Right renal pelvis (tissue), 4 donors: ENCODE measurements around the gene ZNF282. TPM values are rescaled to one million over a fixed set of nuclear protein-coding genes. Genes with fewer than 3 reads are reported as not detected.
A peak's percentile ranks its signal among the peaks of the same experiment; 100 is the strongest.
"Not testable (repeated sequence)": the region's sequence is repeated elsewhere in the genome, so short reads cannot be mapped to it uniquely, and the experiment has no call there.

Source experiments
- DNase-seq, 4 donors: peaks; one replicate each; pipeline ENCODE4 v3.0.0-alpha.2; 2013; ENCODE audit warnings: low read depth in 4 of 4, low spot score in 3 of 4, missing footprints in 1 of 4
- polyA plus RNA-seq, 4 donors: library from polyadenylated mRNA; unstranded; fragments of 120-200 nt; gene quantifications; one replicate each; pipeline ENCODE4 v1.2.1, GENCODE V29; 2013; ENCODE audit not compliant: insufficient read length in 4 of 4

Gene ZNF282
- polyA plus RNA-seq, 4 donors: 24.1 to 31.4 (median 27.7) TPM

DNA sequence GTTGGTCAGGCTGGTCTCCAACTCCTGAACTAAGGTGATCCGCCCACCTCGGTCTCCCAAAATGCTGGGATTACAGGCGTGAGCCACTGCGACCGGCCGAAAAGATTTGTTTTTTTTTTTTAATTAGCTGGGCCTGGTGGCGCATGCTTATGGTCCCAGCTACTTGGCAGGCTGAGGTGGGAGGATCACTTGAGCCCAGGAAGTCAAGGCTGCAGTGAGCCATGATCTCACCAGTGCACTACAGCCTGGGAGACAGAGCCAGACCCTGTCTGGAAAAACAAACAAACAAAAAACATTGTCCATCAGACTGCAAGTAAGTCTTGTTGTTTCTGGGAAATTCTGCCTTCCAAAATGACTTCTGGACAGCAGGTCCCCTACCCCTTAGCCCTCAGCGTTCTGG lies 27.8 kb downstream of the ZNF282 start:
- no peak for DNase-seq

DNA sequence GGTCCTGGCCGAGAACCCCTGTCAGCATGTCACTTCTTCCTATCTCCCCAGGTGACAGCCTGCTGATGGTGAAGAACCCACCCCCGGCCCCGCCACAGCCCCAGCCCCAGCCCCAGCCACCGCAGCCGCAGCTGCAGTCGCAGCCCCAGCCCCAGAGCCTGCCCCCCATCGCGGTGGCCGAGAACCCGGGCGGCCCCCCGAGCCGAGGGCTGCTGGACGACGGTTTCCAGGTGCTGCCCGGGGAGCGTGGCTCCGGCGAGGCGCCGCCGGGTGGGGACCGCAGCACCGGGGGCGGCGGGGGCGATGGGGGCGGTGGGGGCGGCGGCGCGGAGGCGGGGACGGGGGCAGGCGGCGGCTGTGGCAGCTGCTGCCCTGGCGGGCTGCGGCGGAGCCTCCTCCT lies 28.4 kb downstream of the ZNF282 start:
- DNase-seq: no peak

DNA sequence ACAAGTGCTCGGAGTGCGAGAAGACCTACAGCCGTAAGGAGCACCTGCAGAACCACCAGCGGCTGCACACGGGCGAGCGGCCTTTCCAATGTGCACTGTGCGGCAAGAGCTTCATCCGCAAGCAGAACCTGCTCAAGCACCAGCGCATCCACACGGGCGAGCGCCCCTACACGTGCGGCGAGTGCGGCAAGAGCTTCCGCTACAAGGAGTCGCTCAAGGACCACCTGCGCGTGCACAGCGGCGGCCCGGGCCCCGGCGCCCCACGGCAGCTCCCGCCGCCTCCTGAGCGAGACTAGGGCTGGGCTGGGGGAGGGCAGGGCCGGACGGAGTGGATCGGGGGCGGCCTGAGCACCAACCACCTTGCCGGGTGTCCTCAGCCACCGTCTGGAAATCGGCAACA lies 29.0 kb downstream of the ZNF282 start:
- DNase-seq: no peak

DNA sequence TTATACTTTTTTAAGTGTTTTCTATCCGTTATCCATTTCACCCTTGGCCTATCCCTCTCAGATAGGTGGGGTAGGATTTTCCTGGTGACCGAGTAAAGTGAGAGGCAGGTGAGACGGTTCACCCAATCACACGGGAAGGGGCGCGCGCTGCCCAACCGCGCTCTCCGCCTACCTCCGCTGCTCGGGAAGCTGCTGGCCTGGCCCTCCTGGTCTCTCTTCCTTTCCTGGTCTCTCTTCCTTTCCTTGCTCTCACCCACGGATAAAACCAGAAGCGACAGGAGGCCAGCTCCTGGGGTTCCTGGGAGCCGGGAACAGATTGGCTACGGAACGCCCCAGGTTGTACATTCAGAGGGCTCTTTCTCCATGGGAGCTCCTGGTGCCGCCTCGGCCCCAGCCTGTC lies 29.8 kb downstream of the ZNF282 start:
- no peak for DNase-seq

DNA sequence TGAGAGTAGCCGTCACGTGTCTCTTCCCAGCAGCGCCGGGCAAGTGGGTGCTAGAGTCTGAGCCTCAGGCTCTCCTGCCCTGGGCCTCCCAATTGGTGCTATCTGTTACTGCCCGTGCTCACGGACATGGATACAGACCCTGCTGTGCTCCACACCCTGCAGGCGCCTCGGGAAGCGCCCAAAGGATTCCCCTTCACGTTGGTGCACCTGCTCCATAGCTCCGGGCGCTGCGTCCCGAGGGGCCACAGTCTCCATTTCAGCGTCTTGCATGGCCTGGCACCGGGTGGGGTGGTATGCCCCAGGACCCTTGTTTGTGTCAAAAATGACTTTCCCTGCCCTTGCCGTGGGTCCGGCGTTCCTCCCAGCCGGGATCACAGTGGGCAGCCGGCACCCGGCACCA lies 30.3 kb downstream of the ZNF282 start:
- DNase-seq: no peak

DNA sequence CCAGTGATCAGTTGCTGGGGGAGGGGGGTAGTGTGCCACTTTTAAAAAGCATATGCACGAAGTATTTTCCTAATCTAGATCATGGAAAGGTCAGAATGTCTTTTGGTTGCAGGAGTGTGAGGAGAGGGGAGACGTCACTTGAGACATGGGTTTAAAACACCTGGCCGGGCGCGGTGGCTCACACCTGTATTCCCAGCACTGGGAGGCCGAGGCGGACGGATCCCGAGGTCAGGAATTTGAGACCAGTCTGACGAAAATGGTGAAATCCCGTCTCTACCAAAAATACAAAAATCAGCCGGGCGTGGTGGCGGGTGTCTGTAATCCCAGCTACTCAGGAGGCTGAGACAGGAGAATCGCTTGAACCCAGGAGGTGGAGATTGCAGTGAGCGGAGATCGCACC lies 31.0 kb downstream of the ZNF282 start:
- not testable (repeated sequence) for DNase-seq

DNA sequence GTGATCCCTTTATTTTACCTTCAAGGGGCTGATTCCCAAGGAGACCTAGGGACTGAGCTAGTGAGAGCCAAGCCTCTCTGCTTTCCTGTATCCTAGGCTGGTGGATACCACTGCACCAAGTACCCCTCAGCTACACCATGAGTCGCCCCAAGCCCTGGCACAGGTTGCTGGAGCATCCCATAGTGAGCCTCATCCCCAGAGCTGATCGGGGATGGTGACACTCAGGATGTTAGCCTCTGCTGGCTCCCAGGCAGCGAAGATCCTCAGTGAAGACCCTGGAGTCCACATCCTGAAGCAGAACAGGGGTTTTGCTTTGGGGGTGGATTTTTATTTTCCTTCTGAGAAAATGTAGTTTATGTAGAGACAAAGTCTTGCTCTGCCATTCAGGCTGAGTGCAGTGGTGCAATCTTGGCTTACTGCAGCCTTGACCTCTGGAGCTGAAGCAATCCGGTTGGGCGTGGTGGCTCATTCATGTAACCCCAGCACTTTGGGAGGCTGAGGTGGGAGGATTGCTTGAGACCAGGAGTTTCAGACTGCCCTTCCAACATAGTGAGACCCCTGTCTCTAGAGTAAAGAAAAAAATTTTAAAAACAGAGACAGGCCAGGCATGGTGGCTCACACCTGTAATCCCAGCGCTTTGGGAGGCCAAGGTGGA lies 31.6 kb downstream of the ZNF282 start:
- DNase-seq: no peak

DNA sequence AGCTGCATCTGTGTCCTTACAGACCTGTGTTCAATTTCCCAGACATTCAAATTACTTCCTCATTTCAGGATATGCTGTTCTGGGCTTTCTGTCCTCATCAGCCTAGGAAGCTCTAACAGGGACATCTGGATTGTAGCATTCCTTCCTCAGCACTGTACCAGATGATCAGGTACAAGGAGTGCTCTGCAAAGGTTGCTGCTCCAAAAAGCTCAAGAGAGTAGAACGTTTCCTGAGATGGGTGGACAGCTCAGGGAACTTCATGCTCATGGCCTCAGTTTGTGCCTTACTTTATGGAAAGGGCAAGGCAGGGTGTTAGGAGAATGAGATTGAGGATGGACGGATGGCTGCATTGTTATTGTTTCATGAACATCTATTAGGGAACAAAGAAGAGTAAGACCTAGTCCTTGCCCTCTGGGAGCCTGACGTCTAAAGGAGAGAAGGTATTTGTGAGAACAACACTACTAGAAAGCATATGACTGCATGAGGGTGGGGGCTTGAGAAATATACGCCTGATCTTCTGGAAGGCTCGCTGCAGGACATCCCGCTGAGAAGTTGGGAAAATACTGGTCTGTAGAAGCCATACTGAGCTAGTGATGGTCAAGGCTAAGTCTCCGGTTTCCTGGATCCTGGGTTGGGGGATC lies 33.6 kb downstream of the ZNF282 start:
- DNase-seq: no peak

DNA sequence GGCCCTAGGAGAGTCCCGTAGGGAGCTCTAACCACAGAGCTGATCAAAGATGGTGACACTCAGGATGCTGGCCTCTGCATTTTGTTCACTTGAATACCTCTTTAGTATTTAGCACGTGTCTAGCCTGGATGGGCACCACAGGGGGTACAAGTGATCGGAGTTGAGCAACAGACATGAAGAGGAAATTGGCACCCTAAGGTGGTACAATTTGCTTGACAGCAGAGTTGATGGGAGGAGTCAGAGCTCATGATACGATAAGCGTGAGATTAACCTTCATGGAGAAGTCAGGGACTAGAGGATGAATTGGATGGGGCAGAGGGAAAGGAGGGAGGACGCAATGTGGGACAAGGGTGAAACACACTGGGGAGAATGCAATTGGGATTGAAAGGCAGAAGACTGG lies 34.2 kb downstream of the ZNF282 start:
- DNase-seq: no peak

DNA sequence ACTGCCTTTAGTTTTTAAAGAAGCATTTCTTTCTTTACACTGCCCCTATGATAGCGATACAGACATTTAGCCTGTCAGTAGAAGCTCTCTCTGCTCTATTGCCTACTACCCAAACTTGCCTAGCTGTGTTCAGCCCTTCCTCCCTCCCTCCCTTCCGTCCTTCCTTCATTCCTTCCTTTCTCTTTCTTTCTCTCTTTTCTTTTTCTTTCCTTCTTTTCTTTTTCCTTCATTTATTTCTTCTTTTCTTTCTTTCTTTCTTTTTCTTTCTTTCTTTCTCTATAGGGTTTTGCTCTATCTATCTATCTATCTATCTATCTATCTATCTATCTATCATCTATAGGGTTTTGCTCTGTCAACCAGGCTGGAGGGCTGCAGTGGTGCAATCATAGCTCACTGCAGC lies 37.0 kb downstream of the ZNF282 start:
- no peak for DNase-seq

DNA sequence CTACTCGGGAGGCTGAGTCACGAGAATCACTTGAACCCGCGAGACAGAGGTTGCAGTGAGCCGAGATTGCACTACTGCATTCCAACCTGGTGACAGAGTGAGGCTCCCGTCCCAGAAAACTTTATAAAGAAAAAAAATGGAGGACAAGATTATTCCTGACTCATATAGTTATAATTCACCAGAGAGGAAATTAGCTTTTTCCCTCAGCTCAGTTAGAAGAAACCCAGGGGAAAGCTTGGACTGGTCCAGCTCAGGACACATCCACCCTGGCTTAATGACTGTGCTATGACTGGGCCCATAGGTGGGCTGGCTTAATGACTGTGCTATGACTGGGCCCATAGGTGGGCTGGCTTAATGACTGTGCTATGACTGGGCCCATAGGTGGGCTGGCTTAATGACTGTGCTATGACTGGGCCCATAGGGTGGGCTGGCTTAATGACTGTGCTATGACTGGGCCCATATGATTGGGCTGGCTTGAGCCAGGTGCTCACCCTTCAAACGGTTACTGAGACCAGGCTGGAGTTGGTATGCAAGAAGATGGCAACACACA lies 38.4 kb downstream of the ZNF282 start:
- DNase-seq: not testable (repeated sequence)

DNA sequence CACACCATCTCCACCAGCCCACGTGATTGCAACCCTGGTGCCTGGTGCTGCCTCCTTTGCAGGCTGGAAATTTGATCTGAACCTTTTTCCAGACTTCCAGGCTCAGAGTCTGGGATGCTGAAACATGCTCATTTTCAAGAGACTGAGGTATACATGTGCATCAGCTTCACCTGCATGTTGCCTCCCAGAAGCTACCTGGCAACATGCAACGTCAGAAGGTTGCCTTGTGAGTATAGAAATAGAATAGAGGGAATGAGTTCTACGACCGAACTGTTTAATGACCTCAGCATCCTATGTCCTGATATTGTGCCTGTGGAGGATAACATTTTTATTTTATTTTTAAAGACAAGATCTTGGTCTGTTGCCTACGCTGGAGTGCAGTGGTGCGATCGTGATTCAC lies 42.2 kb downstream of the ZNF282 start:
- DNase-seq: no peak

DNA sequence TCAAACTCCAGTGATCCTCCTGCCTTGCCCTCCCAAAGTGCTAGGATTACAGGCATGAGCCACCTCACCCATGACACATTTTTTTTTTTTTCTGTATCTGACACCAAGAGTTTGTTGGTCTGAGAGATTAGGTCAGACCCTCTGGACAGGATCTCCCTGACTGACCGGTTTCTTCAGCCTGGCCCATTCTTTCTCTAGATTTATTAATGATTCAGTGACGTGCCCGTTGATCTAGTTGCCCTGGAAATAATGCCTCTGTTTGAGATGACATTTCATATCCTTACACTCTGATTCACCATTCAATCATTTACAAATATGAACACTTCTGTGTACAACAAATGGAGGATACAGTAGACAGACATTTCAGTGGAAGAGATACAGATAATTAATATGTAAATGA lies 42.7 kb downstream of the ZNF282 start:
- no peak for DNase-seq

DNA sequence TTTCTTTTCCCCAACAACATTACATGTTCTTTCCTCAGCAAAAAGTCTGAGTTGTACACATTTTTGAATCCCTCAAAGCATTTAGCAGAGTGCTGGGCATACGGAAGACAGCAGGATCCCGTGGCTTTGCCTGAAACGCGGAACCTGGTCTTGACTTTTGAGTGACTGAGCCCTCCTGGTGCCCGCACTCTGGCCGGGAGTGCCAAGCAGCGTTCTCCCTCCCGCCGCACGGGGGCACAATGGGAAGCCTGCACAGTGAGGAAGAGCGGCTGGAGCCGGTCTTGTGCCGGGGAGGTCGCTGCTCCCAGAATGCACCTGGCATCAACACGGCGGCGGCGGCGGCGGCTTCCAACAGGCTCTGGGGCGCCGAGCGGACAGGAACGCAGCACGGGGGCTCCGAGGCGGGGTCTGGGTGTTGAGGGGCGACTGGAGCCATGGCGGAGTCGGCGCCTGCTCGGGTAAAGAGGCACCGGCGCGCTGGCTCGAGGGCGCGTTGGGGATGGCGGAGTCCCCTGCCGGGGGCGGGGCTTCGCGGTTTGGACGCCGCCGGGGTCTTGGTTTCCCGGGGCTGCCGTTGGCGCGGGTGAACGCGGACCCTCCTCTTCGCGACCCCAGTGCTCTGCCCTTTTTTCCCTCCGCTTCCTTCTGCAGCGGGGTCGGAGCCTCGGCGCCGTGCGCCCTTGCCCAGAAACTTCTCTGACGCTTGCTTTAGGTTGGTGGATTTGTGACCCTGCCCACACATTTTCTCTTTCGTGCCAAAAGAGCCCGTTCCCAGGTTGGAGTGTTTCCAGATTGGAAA lies 44.2 kb downstream of the ZNF282 start, which contains the start of gene ZNF212:
TSS of gene ZNF212 (plus strand) at position 307 of the 799 bp plus-strand sequence. CDS start at position 435, 128 bp downstream.
- peak; percentile 70 to 80 (median 74) for DNase-seq

DNA sequence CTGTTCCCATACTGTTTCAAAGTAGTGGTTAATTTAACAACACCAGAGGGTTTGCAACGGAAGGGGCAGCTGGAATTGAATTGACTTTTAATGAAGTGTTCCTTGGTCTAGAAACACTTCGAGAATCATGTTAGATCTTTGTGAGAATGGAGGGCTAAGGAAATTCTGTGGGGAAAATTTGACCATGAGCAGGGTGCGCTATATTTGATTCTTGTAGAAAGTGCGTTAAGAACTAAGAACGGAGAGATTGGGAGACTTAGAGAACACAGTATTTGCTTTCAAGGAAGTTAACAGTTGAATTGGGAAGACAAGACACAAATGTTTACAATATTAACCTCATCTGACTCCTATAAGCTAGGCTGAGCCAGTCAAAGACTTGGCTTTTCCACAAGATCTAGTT lies 45.3 kb downstream of the ZNF282 start:
- DNase-seq: no peak

DNA sequence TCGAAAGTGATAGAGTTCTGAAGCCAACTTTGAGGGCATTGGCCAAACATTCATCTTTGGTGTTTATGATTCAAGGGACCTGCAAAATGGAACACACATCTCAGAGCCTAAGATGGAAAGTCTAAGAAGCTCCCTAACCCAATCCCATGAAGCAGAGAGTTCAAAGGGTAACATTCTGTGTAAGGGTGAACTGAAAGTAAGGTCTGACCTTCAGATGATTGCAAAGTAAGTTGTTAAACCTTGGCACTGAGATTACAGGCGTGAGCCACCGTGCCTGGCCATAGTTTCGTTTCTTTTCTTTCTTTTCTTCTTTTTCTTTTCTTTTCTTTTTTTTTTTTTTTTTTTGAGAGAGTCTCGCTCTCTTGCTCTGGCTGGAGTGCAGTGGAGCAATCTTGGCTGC lies 46.4 kb downstream of the ZNF282 start:
- no peak for DNase-seq

DNA sequence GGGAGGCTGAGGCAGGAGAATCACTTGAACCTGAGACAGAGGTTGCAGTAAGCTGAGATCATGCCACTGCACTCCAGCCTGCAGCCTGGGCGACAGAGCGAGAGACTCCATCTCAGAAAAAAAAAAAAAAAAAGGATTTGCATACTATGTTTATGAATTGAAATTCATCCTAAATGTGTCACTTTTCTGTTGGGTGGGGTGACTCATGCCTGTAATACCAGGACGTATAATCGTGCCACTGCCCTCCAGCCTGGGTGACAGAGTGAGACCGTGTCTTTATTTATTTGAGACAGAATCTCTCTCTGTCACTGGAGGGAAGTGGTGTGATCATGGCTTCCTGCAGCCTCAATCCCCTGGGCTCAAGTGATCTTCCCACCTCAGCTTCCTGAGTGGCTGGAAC lies 49.9 kb downstream of the ZNF282 start:
- DNase-seq: no peak

DNA sequence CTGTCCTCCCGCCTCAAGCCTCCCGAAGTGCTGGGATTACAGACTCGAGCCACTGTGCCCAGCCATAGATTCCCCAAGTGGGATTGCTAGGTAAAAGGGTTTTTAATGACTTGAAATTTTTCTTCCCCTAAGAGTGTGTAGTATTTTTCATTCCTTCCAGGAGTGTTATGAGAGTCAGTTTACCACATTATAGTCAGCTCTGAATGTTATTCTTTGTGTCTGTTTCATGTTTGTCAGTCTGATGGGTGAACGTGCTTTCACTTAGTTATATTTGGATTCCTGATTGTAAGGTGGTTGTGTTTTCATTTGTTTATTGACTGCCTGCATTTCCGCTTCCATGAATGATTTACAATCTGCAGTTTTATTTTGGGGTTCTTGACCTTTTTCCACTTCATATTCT lies 50.4 kb downstream of the ZNF282 start:
- no peak for DNase-seq

DNA sequence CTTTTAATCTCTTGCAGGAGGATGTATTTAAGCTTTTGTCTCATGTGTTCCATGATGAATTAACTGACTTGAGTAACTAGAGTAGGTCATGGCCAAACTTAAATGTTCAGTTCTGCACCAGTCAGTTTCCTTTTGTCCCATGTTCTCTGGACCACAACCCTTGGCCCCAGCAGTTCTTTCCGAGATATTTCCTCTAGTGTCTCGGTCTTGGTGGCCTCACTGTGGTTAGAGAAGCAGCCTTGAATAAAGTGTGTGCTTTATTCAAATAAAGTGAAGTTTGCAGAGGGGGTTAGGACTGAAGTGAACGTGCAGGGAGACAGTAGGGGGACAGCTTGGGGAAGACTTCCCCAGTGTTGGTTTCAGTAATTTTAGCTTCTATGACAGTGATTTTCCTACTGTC lies 53.4 kb downstream of the ZNF282 start:
- DNase-seq: no peak

DNA sequence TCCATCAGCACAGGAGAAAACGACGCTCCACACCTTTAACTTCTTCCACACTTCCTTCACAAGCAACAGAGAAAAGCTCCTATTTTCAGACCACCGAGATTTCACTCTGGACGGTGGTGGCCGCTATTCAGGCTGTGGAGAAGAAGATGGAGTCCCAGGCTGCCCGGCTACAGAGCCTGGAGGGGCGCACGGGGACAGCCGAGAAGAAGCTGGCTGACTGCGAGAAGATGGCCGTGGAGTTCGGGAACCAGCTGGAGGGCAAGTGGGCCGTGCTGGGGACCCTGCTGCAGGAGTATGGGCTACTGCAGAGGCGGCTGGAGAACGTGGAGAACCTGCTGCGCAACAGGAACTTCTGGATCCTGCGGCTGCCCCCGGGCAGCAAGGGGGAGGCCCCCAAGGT lies 54.8 kb downstream of the ZNF282 start:
- DNase-seq: not testable (repeated sequence)

DNA sequence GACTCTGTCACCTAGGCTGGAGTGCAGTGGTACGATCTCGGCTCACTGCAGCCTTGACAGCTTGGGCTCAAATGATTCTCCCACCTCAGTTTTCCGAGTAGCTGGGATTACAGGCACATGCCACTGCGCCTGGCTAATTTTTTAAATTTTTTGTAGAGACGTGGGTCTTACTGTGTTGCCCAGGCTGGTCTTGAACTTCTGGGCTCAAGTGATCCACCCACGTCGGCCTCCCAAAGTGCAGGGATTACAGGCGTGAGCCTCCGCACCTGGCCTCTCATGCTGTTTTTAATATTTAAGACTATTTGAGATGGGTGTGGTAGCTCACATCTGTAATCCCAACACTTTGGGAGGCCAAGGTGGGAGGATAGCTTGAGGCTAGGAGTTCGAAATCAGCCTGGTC lies 56.2 kb downstream of the ZNF282 start:
- not testable (repeated sequence) for DNase-seq
